Measurements from ENCODE around the gene FNDC5.

FNDC5 gene

GRCh38 chr1:32907435-32907834, 36.7 kb upstream of the FNDC5 start:
- H3K27ac ChIP-seq, result peak overlapping the region; percentile 14; the same call in 1 of the 2 replicates
- TF ChIP-seq CTCF (conservative IDR thresholded peaks at IDR 0.05), result no peak

DNA sequence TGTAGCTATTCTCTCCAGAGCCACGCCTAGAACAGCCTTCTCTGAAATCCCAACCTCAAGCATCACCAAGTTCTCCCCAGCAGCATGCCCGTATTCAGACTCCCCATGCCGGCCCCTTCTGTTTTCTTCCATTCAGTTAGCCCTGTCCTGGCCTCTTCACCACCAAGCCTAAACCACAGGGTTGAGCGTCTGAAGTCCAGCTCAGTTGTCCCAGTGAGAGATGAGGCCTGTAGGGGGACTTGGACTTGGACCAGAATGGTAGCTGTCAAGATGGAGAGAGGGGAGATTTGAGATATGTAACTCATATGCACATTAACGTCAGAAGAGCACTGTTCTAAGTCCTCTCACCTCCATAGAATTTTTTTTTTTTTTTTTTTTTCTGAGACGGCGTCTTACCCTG, 35.9 kb upstream of the FNDC5 start:
- no peak overlapping the region for H3K27ac ChIP-seq
- no peak for TF ChIP-seq CTCF (conservative IDR thresholded peaks at IDR 0.05)

- H3K27ac ChIP-seq, result peak overlapping the region; percentile 54
Observed at GRCh38 chr1:32905588-32905987, 34.9 kb upstream of the FNDC5 start.

GRCh38 chr1:32904797-32905196, 34.1 kb upstream of the FNDC5 start:
- TF ChIP-seq CTCF (conservative IDR thresholded peaks at IDR 0.05), result no peak
- H3K27ac ChIP-seq, result peak overlapping the region; percentile 54

DNA sequence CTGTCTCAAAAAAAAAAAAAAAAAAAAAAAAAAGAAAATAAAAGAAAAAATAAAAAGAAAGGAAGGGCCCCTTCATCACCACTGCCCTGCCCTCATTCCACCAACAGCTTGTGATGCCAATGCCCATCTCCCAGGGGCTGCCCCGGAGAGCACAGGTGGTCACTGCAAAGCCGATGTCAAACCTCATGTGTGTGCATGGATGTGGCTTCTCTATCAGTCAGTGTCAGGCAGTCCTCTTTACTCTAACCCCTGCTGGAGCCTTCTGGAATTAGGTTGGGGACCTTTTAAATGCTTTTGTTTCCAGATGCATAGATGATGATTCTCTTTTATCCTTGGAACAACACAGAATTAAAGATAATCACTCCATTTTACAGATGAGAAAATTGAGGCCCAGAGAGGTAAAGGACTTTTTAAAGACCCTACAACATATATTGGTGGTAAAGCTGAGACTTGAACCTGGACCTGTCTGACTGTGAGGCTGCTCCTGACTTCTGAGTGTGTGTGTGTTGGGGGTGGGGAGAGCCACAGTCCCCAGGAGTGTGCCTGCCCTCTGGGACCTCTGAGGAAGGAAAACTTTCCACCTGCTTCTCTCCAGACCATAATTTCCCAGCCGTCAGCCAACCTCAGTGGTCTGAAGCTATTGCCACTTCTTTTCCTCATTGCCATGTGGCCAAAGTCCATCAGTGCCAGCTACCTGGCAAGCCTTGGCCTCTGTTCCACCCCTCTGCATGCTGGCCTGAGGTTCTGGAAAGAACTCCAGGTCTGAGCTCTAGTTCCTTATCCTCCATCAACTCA, 33.5 kb upstream of the FNDC5 start:
- no peak for TF ChIP-seq CTCF (conservative IDR thresholded peaks at IDR 0.05)
- peak overlapping the region; percentile 54 for H3K27ac ChIP-seq

DNA sequence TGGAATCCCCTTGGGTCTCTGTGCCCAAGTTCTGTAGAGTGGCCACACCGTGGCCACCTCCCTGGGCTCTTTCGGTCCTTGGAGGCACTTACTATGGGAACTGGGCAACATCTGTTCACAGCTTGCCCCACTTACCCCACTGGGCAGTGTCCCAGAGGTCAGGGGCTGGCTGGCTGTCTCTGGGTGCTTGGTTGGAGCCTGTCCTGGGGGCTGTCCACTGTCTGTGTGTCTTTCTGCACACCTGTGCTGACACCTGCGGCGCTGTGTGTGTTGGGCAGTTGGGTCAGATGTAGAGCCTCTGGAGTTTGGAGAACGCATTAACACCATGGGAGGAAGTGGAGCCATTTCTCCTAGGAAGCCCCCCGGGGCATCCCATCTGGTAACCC, 31.8 kb upstream of the FNDC5 start:
- no peak overlapping the region for H3K27ac ChIP-seq
- no peak for TF ChIP-seq CTCF (conservative IDR thresholded peaks at IDR 0.05)

GRCh38 chr1:32901823-32902534, 31.3 kb upstream of the FNDC5 start:
- H3K27ac ChIP-seq, result peak overlapping the region; percentile 85; the same call in 1 of the 2 replicates
- no peak for TF ChIP-seq CTCF (conservative IDR thresholded peaks at IDR 0.05)
